Measurements from ENCODE around the gene JMJD7.

DNA sequence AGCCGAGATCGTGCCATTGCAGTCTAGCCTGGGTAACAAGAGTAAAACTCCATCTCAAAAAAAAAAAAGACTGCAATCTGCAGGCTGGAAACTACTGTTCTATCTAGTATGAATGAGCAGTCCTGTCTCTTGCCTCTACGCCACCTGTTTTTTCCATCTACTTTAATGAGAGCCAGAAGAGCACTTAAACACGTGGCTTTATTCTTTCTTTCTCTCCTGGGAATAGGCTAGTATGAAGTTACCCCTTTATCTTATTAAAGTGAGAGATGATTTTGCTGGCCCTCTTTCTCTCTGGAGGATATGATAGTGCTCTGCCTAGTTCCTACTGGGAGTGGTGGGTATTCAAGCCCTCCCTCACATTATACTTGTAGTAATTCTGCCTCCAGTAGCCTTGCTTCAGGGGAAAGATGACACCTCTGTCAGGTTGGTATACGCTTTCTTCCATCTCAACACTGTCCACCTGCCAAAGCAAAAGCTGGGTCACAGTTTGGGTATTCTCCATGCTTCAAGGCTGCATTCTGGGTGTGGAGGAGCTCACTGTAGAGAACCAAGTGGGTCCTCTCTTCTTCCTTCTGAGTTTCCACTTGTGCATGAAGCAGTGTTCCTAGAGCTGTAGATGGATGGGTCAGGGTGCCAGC is 35.8 kb upstream of the JMJD7 start:
- TF ChIP-seq SIN3A (IDR thresholded peaks at IDR 0.05; ENCODE audit: low read depth) (no peak), EZH2 (IDR thresholded peaks at IDR 0.05) (no peak)
- TF ChIP-seq, protein P1, sequence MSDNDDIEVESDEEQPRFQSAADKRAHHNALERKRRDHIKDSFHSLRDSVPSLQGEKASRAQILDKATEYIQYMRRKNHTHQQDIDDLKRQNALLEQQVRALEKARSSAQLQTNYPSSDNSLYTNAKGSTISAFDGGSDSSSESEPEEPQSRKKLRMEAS (IDR thresholded peaks at IDR 0.05): no peak

Data from HCT116 (cell line).